Spinal cord (tissue), 10 donors: Measurements from ENCODE around the gene PDE9A. TPM values are rescaled to one million over a fixed set of nuclear protein-coding genes. Genes with fewer than 3 reads are reported as not detected.
"Not testable (repeated sequence)": the region's sequence is repeated elsewhere in the genome, so short reads cannot be mapped to it uniquely, and the experiment has no call there.

Experiments
- DNase-seq, 6 donors: peaks; one replicate each; pipeline versions ENCODE4 v3.0.0 to v3.0.0-alpha.2; 2013 to 2015; ENCODE audit warnings: low spot score in 6 of 6, low read depth in 4 of 6
- H3K27ac ChIP-seq: one replicate; pipeline ENCODE4 v1.5.1; 2013; ENCODE audit warnings: low read depth, low read length, control low read depth
- H3K27me3 ChIP-seq: one replicate; pipeline ENCODE4 v1.6.1; 2013; ENCODE audit warnings: low read length; ENCODE audit not compliant: control insufficient read depth, insufficient read depth
- H3K36me3 ChIP-seq: one replicate; pipeline ENCODE4 v1.6.1; 2013; ENCODE audit warnings: low read length; ENCODE audit not compliant: control insufficient read depth, insufficient read depth
- H3K4me1 ChIP-seq: one replicate; pipeline ENCODE4 v1.6.1; 2013; ENCODE audit warnings: low read length; ENCODE audit not compliant: control insufficient read depth, insufficient read depth
- H3K4me3 ChIP-seq: one replicate; pipeline ENCODE4 v1.5.1; 2013; ENCODE audit warnings: low read depth, low read length, control low read depth
- H3K9me3 ChIP-seq: one replicate; pipeline ENCODE4 v1.6.1; 2013; ENCODE audit warnings: low read length; ENCODE audit not compliant: control insufficient read depth, insufficient read depth
- WGBS: methylation state at CpG from one replicate; pipeline ENCODE4 v1.1.5; 2013; ENCODE audit warnings: missing lambda C conversion rate; ENCODE audit not compliant: insufficient coverage; 5-methylcytosine and 5-hydroxymethylcytosine counted together
- polyA plus RNA-seq, 2 donors: library from polyadenylated mRNA; unstranded; fragments of 120-200 nt; gene quantifications; one replicate each; pipeline ENCODE4 v1.2.1, GENCODE V29; 2013; ENCODE audit not compliant: insufficient read length in 2 of 2
- total RNA-seq, 2 donors: library from RNA; depleted of rRNA in 1 of 2; stranded (reverse); fragments of 120-200 nt in 1 of 2; fragments of >200 nt in 1 of 2; gene quantifications; one replicate each; pipeline versions ENCODE4 v1.2.3 to v1.2.4, GENCODE V29; 2013 to 2014
- donor health status: healthy.

PDE9A gene
- total and polyA plus RNA-seq, 4 donors = 13.4 to 44.2 (median 28.1) TPM

- Histone ChIP-seq H3K36me3 (peaks cover 50% of the 10 kb centered on the region), H3K27ac (no peak overlapping the region), H3K4me3 (no peak overlapping the region), H3K9me3 (no peaks in the 10 kb centered on the region), H3K4me1 (peaks cover 33% of the 10 kb centered on the region), H3K27me3 (no peaks in the 10 kb centered on the region)
- DNase-seq = no peak
- WGBS = 83% methylated on average over 14 of the region's 18 CpGs
These were observed 50.5 kb downstream of the PDE9A start for GRCh38 chr21:42703965-42704364.

- Histone ChIP-seq H3K27me3 (no peaks in the 10 kb centered on the region), H3K27ac (no peak overlapping the region), H3K9me3 (no peaks in the 10 kb centered on the region), H3K36me3 (peaks cover 45% of the 10 kb centered on the region), H3K4me1 (peaks cover 33% of the 10 kb centered on the region), H3K4me3 (no peak overlapping the region)
- DNase-seq = peak in 1 of 6 donors; percentile 46
- WGBS = 76% methylated on average over 4 of the region's 10 CpGs
These were observed 51.4 kb downstream of the PDE9A start for GRCh38 chr21:42704861-42705260.

GRCh38 chr21:42705346-42705745 lies 51.9 kb downstream of the PDE9A start:
- 58% methylated on average over 19 of the region's 19 CpGs for WGBS
- Histone ChIP-seq H3K36me3 (peaks cover 43% of the 10 kb centered on the region), H3K4me1 (peaks cover 33% of the 10 kb centered on the region), H3K9me3 (no peaks in the 10 kb centered on the region), H3K27ac (no peak overlapping the region), H3K4me3 (no peak overlapping the region), H3K27me3 (no peaks in the 10 kb centered on the region)
- DNase-seq = peak in 1 of 6 donors; percentile 34

- Histone ChIP-seq H3K27ac (no peak overlapping the region), H3K4me3 (no peak overlapping the region), H3K36me3 (peaks cover 40% of the 10 kb centered on the region), H3K4me1 (peaks cover 33% of the 10 kb centered on the region), H3K27me3 (no peaks in the 10 kb centered on the region), H3K9me3 (no peaks in the 10 kb centered on the region)
- WGBS = 32% methylated on average over 8 of the region's 14 CpGs
- peak in 1 of 6 donors; percentile 43 for DNase-seq
These were observed 52.4 kb downstream of the PDE9A start for GRCh38 chr21:42705746-42706374.

DNA sequence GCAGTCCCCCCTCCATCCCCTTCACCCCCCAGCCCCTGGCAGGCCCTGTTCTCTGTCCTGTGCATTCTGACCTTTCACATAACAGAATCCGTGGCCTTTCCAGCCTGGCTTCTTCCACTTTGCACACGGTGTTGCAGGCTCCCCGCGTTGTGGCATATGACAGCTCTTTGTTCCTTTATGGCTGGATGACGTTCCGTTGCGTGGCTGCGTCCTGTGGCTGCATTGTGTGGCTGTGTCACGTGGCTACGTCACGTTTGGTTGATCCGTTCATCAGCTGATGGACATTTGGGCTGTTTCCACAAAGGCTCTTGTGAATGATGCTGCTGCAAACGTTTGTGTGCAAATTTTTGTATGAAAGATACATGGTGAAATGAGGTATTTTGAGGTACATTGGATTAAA lies 53.3 kb downstream of the PDE9A start:
- H3K27ac ChIP-seq = no peak overlapping the region
- no peak for DNase-seq
- WGBS = 89% methylated on average over 12 of the region's 13 CpGs
- no peak overlapping the region for H3K4me3 ChIP-seq
- H3K4me1 ChIP-seq = peaks cover 39% of the 10 kb centered on the region
- no peaks in the 10 kb centered on the region for H3K9me3 ChIP-seq
- H3K36me3 ChIP-seq = peaks cover 36% of the 10 kb centered on the region
- no peaks in the 10 kb centered on the region for H3K27me3 ChIP-seq

DNA sequence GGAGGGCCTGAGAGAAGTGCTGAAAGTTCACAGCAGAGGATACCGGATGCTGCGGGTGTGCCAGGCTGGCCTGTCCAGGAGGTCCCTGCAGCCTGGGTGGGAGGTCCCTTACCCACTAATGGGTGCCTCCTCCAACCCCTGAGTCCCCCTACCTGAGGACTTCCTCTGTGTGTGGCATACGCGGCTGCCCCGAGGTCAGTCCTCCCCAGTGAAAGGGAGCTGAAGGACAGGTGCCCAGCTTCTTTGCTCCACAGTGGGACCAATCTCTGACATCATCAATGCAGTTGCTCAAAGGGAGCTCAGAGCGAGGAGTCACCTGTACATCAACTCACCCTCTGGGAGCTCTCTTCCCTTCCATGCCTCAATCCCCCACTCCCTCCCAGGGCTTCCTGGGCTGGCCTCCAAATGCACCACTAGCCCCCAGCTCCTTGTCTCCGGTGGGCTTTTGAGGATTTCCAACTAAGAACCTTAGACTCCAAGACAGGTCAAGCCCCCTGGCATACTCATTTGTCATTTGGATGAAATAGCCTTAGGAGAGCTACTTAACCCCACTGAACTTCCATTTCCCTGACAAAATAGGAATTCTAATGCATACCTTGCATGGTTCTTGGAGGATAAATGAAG lies 53.9 kb downstream of the PDE9A start:
- peak in 1 of 6 donors; percentile 64 for DNase-seq
- WGBS = 76% methylated on average over 7 of the region's 7 CpGs
- Histone ChIP-seq H3K36me3 (peaks cover 36% of the 10 kb centered on the region), H3K27ac (no peak overlapping the region), H3K4me1 (peaks cover 39% of the 10 kb centered on the region), H3K27me3 (no peaks in the 10 kb centered on the region), H3K9me3 (no peaks in the 10 kb centered on the region), H3K4me3 (no peak overlapping the region)

GRCh38 chr21:42708107-42708506 lies 54.7 kb downstream of the PDE9A start:
- no peaks in the 10 kb centered on the region for H3K27me3 ChIP-seq
- no peak overlapping the region for H3K4me3 ChIP-seq
- DNase-seq = peak in 1 of 6 donors; percentile 62
- H3K4me1 ChIP-seq = peaks cover 39% of the 10 kb centered on the region
- no peak overlapping the region for H3K27ac ChIP-seq
- H3K36me3 ChIP-seq = peaks cover 32% of the 10 kb centered on the region
- WGBS = 48% methylated on average over 5 of the region's 7 CpGs
- no peaks in the 10 kb centered on the region for H3K9me3 ChIP-seq

- no CpG with 5 or more reads among the region's 1 CpG for WGBS
These were observed 55.5 kb downstream of the PDE9A start for GRCh38 chr21:42708916-42709315.

GRCh38 chr21:42711667-42712066 lies 58.2 kb downstream of the PDE9A start:
- Histone ChIP-seq H3K4me3 (no peak overlapping the region), H3K27me3 (no peaks in the 10 kb centered on the region), H3K9me3 (no peaks in the 10 kb centered on the region), H3K27ac (no peak overlapping the region), H3K4me1 (peaks cover 12% of the 10 kb centered on the region), H3K36me3 (peaks cover 8% of the 10 kb centered on the region)
- no CpG with 5 or more reads among the region's 4 CpGs for WGBS
- peak in 2 of 6 donors; percentile 32 to 52 for DNase-seq

More at GRCh38 chr21:42708916-42709315, 55.5 kb downstream of the PDE9A start:
- H3K27ac ChIP-seq, DNase-seq, H3K27me3 ChIP-seq, H3K9me3 ChIP-seq, H3K4me3 ChIP-seq: not testable (repeated sequence)
- H3K4me1 ChIP-seq = peaks cover 33% of the 10 kb centered on the region
- peaks cover 24% of the 10 kb centered on the region for H3K36me3 ChIP-seq

- 96% methylated on average over 6 of the region's 7 CpGs for WGBS
- not testable (repeated sequence) for H3K27me3 ChIP-seq, DNase-seq, H3K27ac ChIP-seq, H3K36me3 ChIP-seq, H3K4me1 ChIP-seq, H3K9me3 ChIP-seq, H3K4me3 ChIP-seq
These were observed 62.0 kb downstream of the PDE9A start for GRCh38 chr21:42715427-42715826.
